GM19099 (cell line): ENCODE data around the gene DACT3.

Source experiments
- POLR2A ChIP-seq: IDR thresholded peaks from 3 replicates; pipeline ENCODE4 v1.6.1; 2011; ENCODE audit warnings: low read depth; ENCODE audit not compliant: insufficient read length; ENCODE audit errors: extremely low read depth

Gene DACT3

DNA sequence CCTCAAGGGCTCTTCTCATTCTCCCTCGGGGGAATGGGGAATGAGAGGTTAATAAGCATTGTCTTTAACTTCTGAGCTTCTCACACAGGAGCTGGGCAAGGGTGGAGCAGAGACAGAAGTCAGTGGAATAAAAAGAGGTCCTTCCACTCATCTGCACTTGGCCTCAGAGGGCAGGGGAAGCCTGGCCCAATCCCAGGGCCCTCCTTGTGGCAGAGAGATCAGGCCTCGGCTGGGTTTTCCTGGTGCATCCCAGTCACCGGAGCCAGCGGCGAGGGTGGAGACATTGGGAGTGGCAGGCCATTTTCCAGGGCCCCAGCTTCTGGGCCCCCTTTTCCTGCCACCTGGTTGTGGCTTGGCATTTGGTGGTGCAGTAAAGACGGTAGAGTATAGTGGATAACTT is 49.2 kb downstream of the DACT3 start:
- TF ChIP-seq POLR2A: no peak

DNA sequence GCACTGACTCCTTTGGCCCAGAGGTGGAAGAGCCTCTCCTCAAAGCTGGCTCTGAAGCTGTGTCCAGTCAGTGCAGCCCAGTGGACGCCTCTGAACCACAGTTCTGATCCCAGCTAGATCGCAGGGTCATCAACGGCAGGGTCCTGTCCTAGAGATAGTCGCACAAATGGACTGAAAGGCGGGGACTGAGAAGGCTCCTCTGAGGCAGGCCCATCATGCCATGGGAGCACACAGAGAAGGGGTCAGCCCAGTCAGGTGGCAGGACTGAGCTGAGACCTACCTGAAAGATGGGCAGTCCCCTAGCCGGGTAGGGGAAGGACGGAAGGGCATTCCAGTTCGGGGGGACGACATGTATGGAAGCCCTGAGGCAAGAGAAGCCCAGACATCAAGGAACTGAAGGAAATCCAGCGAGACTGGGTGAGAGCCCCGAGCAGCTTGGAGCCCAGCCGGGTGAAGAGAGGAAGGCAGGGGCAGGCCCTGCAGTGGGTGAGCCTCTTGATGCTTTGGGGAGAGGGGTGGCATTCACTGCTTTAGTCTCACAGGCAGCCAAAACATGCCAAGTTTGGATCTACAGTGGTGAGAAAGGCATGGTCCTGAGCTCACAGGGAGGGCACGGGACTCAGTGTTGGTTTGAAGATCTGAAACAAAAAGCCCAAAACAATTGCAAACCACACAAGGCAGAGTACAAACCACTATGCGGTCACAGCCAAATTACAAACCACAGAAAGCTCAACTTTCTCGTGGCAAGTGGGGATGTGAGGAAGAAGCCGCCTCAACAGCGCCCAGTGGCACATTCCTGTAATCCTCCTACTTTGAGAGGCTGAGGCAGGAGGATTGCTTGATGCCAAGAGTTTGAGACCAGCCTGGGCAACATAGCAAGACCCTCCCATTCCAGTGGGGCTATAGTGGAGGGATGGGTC is 49.9 kb downstream of the DACT3 start:
- no peak for TF ChIP-seq POLR2A

DNA sequence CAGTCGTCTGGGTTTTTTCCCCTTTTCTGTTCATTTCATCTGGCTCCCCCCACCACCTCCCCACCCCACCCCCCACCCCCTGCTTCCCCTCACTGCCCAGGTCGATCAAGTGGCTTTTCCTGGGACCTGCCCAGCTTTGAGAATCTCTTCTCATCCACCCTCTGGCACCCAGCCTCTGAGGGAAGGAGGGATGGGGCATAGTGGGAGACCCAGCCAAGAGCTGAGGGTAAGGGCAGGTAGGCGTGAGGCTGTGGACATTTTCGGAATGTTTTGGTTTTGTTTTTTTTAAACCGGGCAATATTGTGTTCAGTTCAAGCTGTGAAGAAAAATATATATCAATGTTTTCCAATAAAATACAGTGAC is 50.6 kb downstream of the DACT3 start:
- TF ChIP-seq POLR2A: no peak

DNA sequence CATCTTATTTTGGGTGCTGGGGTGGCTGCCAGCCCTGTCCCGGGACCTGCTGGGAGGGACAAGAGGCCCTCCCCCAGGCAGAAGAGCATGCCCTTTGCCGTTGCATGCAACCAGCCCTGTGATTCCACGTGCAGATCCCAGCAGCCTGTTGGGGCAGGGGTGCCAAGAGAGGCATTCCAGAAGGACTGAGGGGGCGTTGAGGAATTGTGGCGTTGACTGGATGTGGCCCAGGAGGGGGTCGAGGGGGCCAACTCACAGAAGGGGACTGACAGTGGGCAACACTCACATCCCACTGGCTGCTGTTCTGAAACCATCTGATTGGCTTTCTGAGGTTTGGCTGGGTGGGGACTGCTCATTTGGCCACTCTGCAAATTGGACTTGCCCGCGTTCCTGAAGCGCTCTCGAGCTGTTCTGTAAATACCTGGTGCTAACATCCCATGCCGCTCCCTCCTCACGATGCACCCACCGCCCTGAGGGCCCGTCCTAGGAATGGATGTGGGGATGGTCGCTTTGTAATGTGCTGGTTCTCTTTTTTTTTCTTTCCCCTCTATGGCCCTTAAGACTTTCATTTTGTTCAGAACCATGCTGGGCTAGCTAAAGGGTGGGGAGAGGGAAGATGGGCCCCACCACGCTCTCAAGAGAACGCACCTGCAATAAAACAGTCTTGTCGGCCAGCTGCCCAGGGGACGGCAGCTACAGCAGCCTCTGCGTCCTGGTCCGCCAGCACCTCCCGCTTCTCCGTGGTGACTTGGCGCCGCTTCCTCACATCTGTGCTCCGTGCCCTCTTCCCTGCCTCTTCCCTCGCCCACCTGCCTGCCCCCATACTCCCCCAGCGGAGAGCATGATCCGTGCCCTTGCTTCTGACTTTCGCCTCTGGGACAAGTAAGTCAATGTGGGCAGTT is 51.2 kb downstream of the DACT3 start:
- TF ChIP-seq POLR2A: no peak

DNA sequence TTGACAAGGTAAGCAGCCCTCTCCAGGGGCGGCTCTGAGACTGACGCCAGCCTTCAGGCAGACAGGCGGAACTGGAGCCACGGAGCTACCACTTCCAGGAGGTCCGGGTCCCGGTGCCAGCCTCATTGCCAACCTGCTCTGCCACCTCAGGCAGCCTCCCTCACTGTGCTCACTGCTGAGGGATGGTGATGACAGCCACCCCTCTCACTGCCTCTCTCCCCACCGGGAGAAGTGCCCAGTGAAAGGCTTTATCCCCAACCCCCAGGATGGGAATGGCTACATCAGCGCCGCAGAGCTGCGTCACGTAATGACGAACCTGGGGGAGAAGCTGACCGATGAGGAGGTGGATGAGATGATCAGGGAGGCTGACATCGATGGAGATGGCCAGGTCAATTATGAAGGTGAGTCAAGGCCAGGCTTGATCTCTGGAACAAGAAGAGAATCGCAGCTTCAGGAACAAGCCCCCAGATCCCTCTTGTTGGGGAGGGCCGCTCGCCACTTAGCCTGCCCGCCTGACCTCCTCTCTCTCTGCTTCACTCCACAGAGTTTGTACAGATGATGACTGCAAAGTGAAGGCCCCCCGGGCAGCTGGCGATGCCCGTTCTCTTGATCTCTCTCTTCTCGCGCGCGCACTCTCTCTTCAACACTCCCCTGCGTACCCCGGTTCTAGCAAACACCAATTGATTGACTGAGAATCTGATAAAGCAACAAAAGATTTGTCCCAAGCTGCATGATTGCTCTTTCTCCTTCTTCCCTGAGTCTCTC is 52.2 kb downstream of the DACT3 start:
- no peak for TF ChIP-seq POLR2A

DNA sequence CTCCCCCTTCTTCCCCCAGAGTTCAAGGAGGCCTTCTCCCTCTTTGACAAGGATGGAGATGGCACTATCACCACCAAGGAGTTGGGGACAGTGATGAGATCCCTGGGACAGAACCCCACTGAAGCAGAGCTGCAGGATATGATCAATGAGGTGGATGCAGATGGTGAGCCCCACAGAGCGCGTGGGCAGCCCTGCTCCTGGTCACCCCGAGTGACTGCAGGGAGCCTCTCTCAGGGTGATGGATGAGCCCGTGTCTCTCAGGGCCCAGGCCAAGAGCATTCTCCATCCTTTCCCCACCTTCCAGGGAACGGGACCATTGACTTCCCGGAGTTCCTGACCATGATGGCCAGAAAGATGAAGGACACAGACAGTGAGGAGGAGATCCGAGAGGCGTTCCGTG is 52.8 kb downstream of the DACT3 start:
- no peak for TF ChIP-seq POLR2A

DNA sequence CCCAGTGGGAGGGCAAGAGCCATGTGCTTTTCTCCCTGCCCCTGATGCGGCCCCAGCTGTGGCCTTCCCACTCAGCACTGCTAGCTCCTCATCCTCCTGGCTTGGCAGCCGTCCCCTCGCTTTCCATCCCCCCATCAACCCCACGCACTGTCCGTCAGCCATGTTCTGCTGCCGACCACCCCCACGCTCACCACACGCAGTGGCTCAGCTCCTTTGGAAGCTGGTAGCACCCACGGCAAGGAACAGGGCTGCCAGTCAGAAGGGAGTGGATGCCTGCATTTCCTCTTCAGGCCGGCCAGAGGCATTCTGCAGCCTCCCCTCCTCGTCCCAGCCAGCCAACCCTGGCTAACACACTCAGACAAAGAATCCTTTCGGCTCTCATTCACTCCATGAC is 53.5 kb downstream of the DACT3 start:
- TF ChIP-seq POLR2A: no peak

DNA sequence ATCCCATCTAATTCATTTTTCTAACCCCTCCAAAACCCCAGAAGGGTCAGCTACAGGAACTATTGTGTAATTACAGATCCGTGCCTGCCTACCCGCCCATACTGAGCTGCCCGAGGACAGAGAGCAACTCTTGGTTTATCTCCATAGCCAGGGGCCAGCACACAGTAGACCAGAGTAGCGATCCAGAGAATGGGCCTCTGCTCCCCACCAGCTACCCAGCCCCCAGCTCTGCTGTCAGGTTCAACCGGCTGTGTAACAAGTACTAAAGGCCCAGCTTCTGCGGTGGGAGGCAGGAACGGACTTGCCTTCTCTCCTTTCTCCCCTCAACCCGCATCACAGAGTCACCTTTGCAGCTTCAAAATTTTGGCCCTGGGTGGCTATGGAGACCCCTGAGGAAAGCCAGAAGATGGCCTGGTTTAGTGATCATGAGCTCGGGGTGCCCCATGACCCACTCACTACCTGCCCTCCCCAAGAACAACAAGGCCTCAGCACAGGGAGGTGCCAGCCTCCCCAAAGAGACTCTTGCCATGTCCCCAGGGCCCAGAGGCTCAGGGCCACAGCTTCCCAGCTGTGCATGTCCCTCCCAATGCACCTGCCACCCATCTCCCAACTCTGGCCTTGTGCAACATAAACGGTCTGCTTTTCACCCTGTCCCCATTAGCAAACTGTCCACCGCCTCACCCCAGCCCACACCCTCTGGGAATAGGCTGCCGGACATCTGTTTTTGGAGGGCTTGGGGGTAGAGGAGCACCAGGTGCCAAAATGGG is 54.1 kb downstream of the DACT3 start:
- no peak for TF ChIP-seq POLR2A

DNA sequence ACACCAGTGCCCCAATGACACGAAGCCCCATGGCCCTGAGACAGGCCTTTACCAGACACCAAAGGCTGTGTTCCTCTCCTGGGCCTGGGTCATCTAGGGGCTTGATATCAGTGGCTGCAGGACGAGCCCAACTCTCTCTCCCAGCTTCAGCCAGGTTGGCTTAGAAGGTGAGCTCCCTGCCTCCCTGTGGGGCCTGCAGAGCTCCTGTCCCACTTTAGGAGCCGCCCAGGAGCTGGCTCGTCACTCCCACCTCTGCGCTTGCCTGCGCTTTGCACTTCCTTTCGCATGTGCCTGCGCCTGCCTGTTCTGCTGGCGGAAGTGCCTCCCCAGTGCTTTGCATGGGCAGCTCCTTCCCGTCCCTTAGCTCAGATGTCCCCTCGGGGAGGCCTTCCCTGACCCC is 55.0 kb downstream of the DACT3 start:
- TF ChIP-seq POLR2A: no peak

DNA sequence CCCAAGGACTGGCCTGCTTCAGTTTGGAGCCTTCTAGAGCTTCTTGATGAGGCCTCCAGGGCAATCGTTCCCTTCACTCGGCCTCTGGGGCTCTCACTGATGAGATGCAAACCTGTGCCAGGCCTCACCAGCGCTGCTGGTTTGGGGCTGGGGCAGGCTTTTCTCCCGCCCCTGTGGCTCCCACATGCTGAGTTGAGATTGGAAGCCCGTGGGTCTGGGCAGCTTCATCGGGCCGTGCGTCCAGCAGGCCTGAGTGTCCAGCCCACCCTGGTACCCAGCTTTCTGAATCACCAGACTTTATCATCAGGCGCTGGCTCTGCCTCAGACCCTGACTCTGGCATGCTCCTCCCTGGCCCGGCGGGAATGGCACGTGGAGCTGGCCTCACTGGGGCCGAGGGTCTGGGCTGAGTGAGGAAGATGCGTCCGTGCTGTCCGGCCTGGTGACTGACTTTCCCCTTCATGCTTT is 55.6 kb downstream of the DACT3 start:
- TF ChIP-seq POLR2A: no peak

DNA sequence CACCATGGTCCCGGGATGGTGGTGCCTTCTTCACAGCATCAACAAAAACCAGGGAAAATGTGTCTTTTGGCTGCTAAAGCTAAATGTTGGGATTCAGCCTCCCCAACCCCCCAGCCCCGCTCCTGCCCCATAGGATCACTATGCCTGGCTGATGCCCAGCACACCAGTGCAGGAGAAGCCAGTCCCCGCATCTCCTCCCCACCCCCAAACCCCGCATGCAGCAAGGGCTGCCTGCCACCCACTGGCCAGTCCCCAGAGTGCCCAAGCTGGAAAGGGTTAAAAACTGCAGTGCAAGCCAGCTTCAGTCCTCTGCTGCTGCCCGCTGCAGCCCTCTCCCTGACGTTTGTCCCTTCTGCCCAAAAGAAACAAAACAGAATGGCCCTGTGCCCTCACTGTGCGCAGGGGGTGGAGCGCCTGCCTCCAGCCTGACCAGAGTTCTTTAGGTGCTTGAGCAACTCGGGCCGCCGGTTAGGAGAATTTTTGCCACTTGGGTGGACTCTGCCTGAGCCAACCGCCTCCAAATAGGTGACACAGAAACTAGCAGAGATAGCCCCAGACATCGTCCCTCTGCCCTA is 56.1 kb downstream of the DACT3 start:
- no peak for TF ChIP-seq POLR2A

DNA sequence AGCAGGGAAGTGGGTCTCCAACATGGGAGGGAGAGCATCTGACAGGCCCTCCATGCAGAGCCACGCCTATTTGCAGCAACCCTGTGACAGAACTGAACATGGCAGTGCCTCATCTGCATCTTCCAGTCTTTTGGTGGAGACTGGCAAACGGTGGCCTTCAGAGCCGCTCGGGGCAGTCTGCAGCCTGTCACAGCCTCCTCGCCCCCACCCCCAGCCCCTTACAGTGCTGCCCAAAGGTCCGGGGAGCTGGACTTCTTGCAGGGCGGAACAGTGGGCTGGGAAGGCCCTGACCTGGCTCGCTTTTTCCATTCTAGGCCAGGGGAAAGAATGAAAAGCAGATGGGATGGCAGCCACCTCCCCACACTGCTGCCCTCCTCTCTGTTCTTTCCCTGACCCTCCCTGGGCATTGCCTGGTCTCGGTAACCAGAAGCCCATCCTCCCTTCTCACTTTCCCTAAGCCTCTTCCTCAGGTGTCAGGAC is 57.2 kb downstream of the DACT3 start:
- no peak for TF ChIP-seq POLR2A

DNA sequence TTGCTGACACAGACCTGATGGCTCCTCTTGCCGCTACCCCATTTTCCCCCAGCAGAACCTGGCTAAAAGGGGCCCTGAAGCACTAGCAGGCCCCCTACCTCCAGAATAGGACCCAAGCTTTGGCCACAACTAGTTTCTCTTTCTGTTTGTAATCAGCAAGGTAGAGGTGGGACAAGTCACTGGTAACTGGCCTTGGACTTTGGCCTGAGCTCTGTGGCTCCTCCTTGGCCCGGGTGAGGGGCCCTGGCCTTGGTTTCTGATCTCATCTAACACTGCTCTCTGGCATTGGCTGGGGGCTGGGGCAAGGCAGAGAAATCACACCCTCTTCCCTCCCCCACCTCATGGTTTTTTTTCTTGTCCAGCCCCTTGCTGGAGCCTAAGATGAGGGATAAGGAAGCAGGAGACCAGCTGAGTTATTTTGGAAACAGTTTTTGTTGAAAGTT is 57.8 kb downstream of the DACT3 start:
- TF ChIP-seq POLR2A: no peak
